GM19468 (cell line): Measurements from ENCODE around the gene PHKA2.

Experiments
- ATAC-seq: cut with Tn5 transposase; IDR thresholded peaks from one replicate; pipeline ENCODE4 v1.9.1; 2021; ENCODE audit warnings: mild to moderate bottlenecking, moderate library complexity, moderate number of reproducible peaks; ENCODE audit not compliant: unreplicated experiment; ENCODE audit errors: extremely low read depth

The PHKA2 gene

GRCh38 chrX:18974993-18975392 is 8.9 kb downstream of the PHKA2 start:
- ATAC-seq = no peak

- ATAC-seq = no peak
Observed at GRCh38 chrX:18973527-18974192, 10.3 kb downstream of the PHKA2 start.

- ATAC-seq = no peak
Observed at GRCh38 chrX:18971506-18971905, 12.4 kb downstream of the PHKA2 start.

- no peak for ATAC-seq
Observed at GRCh38 chrX:18970465-18970864, 13.4 kb downstream of the PHKA2 start.

GRCh38 chrX:18966624-18967023 is 17.3 kb downstream of the PHKA2 start:
- ATAC-seq = no peak

GRCh38 chrX:18964901-18965300 is 19.0 kb downstream of the PHKA2 start:
- no peak for ATAC-seq

GRCh38 chrX:18964026-18964425 is 19.9 kb downstream of the PHKA2 start:
- no peak for ATAC-seq

GRCh38 chrX:18962329-18962728 is 21.6 kb downstream of the PHKA2 start:
- no peak for ATAC-seq

GRCh38 chrX:18961686-18962085 is 22.2 kb downstream of the PHKA2 start:
- ATAC-seq = no peak

- no peak for ATAC-seq
Observed at GRCh38 chrX:18956303-18957032, 27.4 kb downstream of the PHKA2 start.

- ATAC-seq = no peak
Observed at GRCh38 chrX:18955676-18956075, 28.2 kb downstream of the PHKA2 start.

- no peak for ATAC-seq
Observed at GRCh38 chrX:18951032-18951431, 32.9 kb downstream of the PHKA2 start.

- ATAC-seq = no peak
Observed at GRCh38 chrX:18949944-18950301, 34.0 kb downstream of the PHKA2 start.

- no peak for ATAC-seq
Observed at GRCh38 chrX:18949291-18949943, 34.5 kb downstream of the PHKA2 start.

- ATAC-seq = no peak
Observed at GRCh38 chrX:18946611-18947010, 37.3 kb downstream of the PHKA2 start.

- no peak for ATAC-seq
Observed at GRCh38 chrX:18946157-18946556, 37.8 kb downstream of the PHKA2 start.

GRCh38 chrX:18945483-18945882 is 38.4 kb downstream of the PHKA2 start:
- no peak for ATAC-seq

- ATAC-seq = no peak
Observed at GRCh38 chrX:18944482-18944881, 39.4 kb downstream of the PHKA2 start.

- ATAC-seq = no peak
Observed at GRCh38 chrX:18941896-18942295, 42.0 kb downstream of the PHKA2 start.

GRCh38 chrX:18938710-18939109 is 45.2 kb downstream of the PHKA2 start:
- no peak for ATAC-seq

GRCh38 chrX:18937173-18937572 is 46.7 kb downstream of the PHKA2 start:
- ATAC-seq = no peak
